Activated CD4-positive, alpha-beta T cell treated with anti-CD3 and anti-CD28 coated beads, Interleukin-2, amount 10 ng/mL, durations not matched to agents 24 days and 14 days (primary cell): ENCODE data around the gene FAM171A1. TPM values are rescaled to one million over a fixed set of nuclear protein-coding genes. Genes with fewer than 3 reads are reported as not detected.

Source experiments
- DNase-seq: peaks from one replicate; pipeline ENCODE4 v3.0.0; 2022
- H3K27ac Mint-ChIP-seq: one replicate; pipeline ENCODE4 v1.8.0; 2022; ENCODE audit warnings: mild to moderate bottlenecking, mixed read lengths
- H3K27me3 Mint-ChIP-seq: one replicate; pipeline ENCODE4 v1.8.0; 2022; ENCODE audit warnings: mixed read lengths
- H3K36me3 Mint-ChIP-seq: one replicate; pipeline ENCODE4 v1.8.0; 2022; ENCODE audit warnings: low read depth, mild to moderate bottlenecking, mixed read lengths
- H3K4me1 Mint-ChIP-seq: one replicate; pipeline ENCODE4 v1.8.0; 2021; ENCODE audit warnings: mixed read lengths
- H3K4me3 Mint-ChIP-seq: one replicate; pipeline ENCODE4 v1.8.0; 2022; ENCODE audit warnings: mild to moderate bottlenecking, moderate library complexity, mixed read lengths
- H3K9me3 Mint-ChIP-seq: one replicate; pipeline ENCODE4 v1.8.0; 2021; ENCODE audit warnings: mixed read lengths
- intact Hi-C: fragments of 100-400 bp; cut with micrococcal nuclease; formaldehyde crosslinking; loops from one replicate; pipeline ENCODE4 v1.15.1; 2023
- total RNA-seq: library from RNA; stranded (reverse); gene quantifications from 2 replicates; pipeline ENCODE4 v1.2.3, GENCODE V29; 2022

FAM171A1 gene
- total RNA-seq, 1 donor from 2014 or later: 1.7 TPM

GRCh38 chr10:15238555-15239335 is 132.3 kb downstream of the FAM171A1 start:
- no peaks in the 10 kb centered on the region for H3K27me3 Mint-ChIP-seq

DNA sequence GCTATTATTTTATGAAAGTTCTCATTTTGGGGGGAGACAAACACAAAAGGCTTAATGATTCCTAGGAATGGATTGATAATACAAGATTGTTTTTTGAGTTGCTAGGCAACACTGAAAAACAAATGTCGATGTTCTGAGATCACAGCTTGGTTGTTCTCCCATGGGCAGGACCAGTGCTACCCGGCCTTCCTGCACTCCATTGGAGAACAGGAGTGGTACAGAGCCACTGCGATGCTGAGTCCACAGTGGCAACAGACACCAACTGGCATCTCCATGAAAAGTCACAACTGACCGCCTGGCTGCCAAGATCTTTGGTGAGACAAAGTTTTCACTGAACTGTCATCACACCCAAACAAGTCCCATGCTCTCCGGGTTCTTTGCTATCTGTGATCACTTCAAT is 133.7 kb downstream of the FAM171A1 start:
- Mint-ChIP-seq H3K4me1 (peaks cover 2% of the 10 kb centered on the region), H3K9me3 (no peaks in the 10 kb centered on the region), H3K4me3 (no peak overlapping the region), H3K36me3 (no peaks in the 10 kb centered on the region), H3K27ac (no peak overlapping the region), H3K27me3 (no peaks in the 10 kb centered on the region)
- intact Hi-C loops: no loop called here
- no peak for DNase-seq

More at GRCh38 chr10:15238555-15239335, 132.3 kb downstream of the FAM171A1 start:
- DNase-seq: no peak
- Mint-ChIP-seq H3K36me3 (no peaks in the 10 kb centered on the region), H3K9me3 (no peaks in the 10 kb centered on the region), H3K4me3 (no peak overlapping the region), H3K27ac (no peak overlapping the region), H3K4me1 (peaks cover 2% of the 10 kb centered on the region)
- intact Hi-C loops: no loop called here

DNA sequence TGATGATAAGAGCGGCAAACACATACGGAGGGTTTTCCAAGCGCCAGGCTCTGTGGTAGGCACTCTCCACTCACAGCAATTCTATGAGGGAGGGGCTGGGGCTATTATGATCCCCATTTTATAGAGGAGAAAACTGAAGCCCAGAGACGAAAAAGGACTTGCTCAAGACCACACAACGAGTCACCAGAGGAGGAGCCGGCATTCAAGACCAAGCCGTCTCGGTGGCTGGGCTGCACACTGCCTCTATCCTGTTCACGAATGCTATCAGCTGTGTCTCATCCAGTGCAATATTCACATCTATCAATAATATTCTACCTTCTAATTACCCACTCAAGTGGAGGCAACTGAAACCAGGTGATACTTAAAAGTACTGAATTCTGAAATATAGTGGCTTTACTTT is 134.7 kb downstream of the FAM171A1 start:
- H3K4me3 Mint-ChIP-seq: no peak overlapping the region
- H3K27ac Mint-ChIP-seq: no peak overlapping the region

DNA sequence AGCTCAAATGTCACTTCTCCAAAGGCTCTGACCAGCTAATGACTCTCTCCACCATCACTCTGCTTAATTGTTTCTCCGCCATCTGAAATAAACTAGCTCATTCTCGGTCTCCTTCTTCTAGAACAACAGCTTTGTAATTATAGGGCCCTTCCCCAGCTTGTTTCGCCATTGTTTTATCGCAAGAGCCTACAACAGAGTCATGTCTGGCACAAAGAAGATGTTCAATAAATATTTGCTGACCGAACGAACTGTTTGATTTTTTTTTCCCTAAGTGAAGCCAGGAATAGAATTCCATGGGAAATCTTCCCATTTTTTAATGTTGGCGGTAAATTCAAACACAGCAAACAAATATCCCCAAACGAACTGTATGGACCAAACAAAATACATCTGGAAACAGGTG is 138.8 kb downstream of the FAM171A1 start:
- intact Hi-C loops: no loop called here
- no peaks in the 10 kb centered on the region for H3K27me3 Mint-ChIP-seq
- no peaks in the 10 kb centered on the region for H3K4me1 Mint-ChIP-seq
- no peak for DNase-seq
- H3K27ac Mint-ChIP-seq: no peak overlapping the region
- no peak overlapping the region for H3K4me3 Mint-ChIP-seq
- H3K36me3 Mint-ChIP-seq: no peaks in the 10 kb centered on the region
- peaks cover 5% of the 10 kb centered on the region for H3K9me3 Mint-ChIP-seq

More for the DNA sequence above, 134.7 kb downstream of the FAM171A1 start:
- Mint-ChIP-seq H3K4me1 (peaks cover 2% of the 10 kb centered on the region), H3K27me3 (no peaks in the 10 kb centered on the region), H3K36me3 (no peaks in the 10 kb centered on the region), H3K9me3 (no peaks in the 10 kb centered on the region)
- no peak for DNase-seq
- intact Hi-C loops: no loop called here

- Mint-ChIP-seq H3K9me3 (peaks cover 5% of the 10 kb centered on the region), H3K27ac (no peak overlapping the region), H3K36me3 (no peaks in the 10 kb centered on the region), H3K4me3 (no peak overlapping the region), H3K4me1 (no peaks in the 10 kb centered on the region), H3K27me3 (no peaks in the 10 kb centered on the region)
- DNase-seq: no peak
- intact Hi-C loops: no loop called here
These were observed 139.7 kb downstream of the FAM171A1 start for GRCh38 chr10:15231426-15231825.

GRCh38 chr10:15230257-15230656 is 140.8 kb downstream of the FAM171A1 start:
- H3K27ac Mint-ChIP-seq: no peak overlapping the region
- peaks cover 1% of the 10 kb centered on the region for H3K36me3 Mint-ChIP-seq
- no peak overlapping the region for H3K4me3 Mint-ChIP-seq
- intact Hi-C loops: no loop called here
- H3K27me3 Mint-ChIP-seq: no peaks in the 10 kb centered on the region
- H3K9me3 Mint-ChIP-seq: peaks cover 5% of the 10 kb centered on the region
- no peaks in the 10 kb centered on the region for H3K4me1 Mint-ChIP-seq
- no peak for DNase-seq

GRCh38 chr10:15229268-15229667 is 141.8 kb downstream of the FAM171A1 start:
- H3K4me3 Mint-ChIP-seq: no peak overlapping the region

GRCh38 chr10:15228426-15228825 is 142.7 kb downstream of the FAM171A1 start:
- intact Hi-C loops: no loop called here
- DNase-seq: no peak
- Mint-ChIP-seq H3K27ac (no peak overlapping the region), H3K27me3 (no peaks in the 10 kb centered on the region), H3K36me3 (peaks cover 5% of the 10 kb centered on the region), H3K9me3 (peaks cover 12% of the 10 kb centered on the region), H3K4me3 (no peak overlapping the region), H3K4me1 (no peaks in the 10 kb centered on the region)

More at GRCh38 chr10:15229268-15229667, 141.8 kb downstream of the FAM171A1 start:
- intact Hi-C loops: no loop called here
- DNase-seq: no peak
- H3K36me3 Mint-ChIP-seq: peaks cover 5% of the 10 kb centered on the region
- H3K4me1 Mint-ChIP-seq: no peaks in the 10 kb centered on the region
- H3K27ac Mint-ChIP-seq: no peak overlapping the region
- H3K27me3 Mint-ChIP-seq: no peaks in the 10 kb centered on the region
- H3K9me3 Mint-ChIP-seq: peaks cover 9% of the 10 kb centered on the region

DNA sequence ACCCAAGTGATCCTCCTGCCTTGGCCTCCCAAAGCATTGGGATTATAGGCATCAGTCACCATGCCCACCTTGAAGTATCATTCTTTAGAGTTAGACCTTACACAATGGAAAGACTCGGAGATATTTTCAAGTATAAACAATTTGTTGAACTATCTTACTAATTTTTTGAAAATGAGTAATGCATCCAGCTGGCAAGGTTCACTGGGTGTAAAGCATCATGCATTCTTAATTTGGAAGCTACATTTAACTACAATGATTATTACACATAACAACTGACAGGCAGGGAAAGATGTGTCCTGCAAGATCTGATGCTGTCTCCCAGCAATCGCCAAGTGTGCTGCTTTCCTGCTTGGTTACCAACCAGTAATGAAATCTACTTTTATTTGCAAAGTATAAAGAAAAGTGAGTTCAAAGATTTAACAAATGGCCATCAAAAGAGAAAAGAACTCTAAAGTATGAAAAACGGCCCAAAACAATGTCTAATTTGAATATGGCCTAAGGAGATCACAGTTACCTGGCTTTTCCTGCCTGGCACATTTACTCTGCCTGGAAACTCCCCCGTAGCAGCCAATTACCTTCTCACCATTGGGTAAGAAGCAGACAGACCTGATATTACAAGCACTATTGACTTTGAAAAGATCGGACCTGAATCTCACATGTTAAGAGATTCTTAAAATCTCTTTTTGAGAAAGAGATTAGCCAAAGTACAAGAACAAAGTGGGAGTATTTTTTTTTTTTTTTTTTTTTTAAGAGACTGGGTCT is 143.3 kb downstream of the FAM171A1 start:
- Mint-ChIP-seq H3K27me3 (no peaks in the 10 kb centered on the region), H3K27ac (no peak overlapping the region), H3K9me3 (peaks cover 12% of the 10 kb centered on the region), H3K36me3 (peaks cover 5% of the 10 kb centered on the region), H3K4me1 (no peaks in the 10 kb centered on the region), H3K4me3 (no peak overlapping the region)
- DNase-seq: no peak
- intact Hi-C loops: no loop called here

GRCh38 chr10:15225511-15225910 is 145.6 kb downstream of the FAM171A1 start:
- Mint-ChIP-seq H3K4me3 (no peak overlapping the region), H3K27ac (no peak overlapping the region), H3K27me3 (no peaks in the 10 kb centered on the region), H3K36me3 (peaks cover 5% of the 10 kb centered on the region), H3K9me3 (peaks cover 12% of the 10 kb centered on the region), H3K4me1 (no peaks in the 10 kb centered on the region)
- DNase-seq: no peak
- intact Hi-C loops: no loop called here

GRCh38 chr10:15224948-15225347 is 146.1 kb downstream of the FAM171A1 start:
- peaks cover 5% of the 10 kb centered on the region for H3K36me3 Mint-ChIP-seq
- H3K27ac Mint-ChIP-seq: no peak overlapping the region
- peaks cover 12% of the 10 kb centered on the region for H3K9me3 Mint-ChIP-seq
- H3K4me1 Mint-ChIP-seq: no peaks in the 10 kb centered on the region
- H3K4me3 Mint-ChIP-seq: no peak overlapping the region
- intact Hi-C loops: no loop called here
- DNase-seq: no peak
- H3K27me3 Mint-ChIP-seq: no peaks in the 10 kb centered on the region

DNA sequence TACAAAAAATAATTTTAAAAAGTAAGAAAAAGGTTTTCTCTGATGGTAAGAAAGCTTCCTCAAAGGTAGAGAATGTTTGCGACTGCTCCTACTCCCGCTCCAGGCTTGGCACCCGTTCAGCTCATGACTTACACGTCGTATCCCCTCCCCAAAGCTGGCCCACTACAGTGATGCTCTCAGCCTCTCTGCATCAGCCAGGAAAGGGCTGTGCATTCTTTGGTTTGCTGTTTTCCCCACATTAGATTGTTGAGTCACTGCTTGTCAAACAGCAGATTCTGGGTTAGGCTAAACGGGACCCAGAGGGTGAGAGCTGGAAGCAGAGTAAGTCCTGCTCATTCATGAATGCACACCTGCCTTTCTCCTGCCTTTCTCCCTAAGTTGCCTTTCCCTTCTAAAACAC is 147.9 kb downstream of the FAM171A1 start:
- Mint-ChIP-seq H3K9me3 (peaks cover 7% of the 10 kb centered on the region), H3K27ac (no peak overlapping the region), H3K4me3 (no peak overlapping the region), H3K27me3 (no peaks in the 10 kb centered on the region), H3K4me1 (no peaks in the 10 kb centered on the region), H3K36me3 (peaks cover 5% of the 10 kb centered on the region)
- no peak for DNase-seq
- intact Hi-C loops: no loop called here

GRCh38 chr10:15222511-15222910 is 148.6 kb downstream of the FAM171A1 start:
- Mint-ChIP-seq H3K4me3 (no peak overlapping the region), H3K27ac (no peak overlapping the region), H3K27me3 (no peaks in the 10 kb centered on the region), H3K36me3 (peaks cover 5% of the 10 kb centered on the region), H3K9me3 (peaks cover 7% of the 10 kb centered on the region), H3K4me1 (no peaks in the 10 kb centered on the region)
- DNase-seq: no peak
- intact Hi-C loops: no loop called here

DNA sequence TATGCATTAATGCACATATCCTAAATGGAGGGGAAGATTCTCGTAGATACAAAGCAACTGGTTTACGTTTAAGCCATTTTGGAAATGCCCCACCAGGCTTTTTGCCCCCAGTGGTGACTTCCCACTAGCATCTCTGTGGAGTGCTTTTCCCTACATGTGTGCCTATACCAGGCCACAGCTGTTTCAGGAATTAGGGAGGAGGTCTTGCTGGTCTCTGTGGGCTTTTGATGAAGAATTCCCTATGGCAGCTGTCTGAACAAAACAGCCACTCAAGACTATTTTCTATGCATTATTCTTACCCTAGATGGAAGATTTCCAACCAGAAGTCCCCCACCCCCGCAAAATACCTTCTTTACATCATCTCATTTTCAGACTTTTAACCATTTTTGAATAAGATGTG is 150.6 kb downstream of the FAM171A1 start:
- DNase-seq: no peak
- Mint-ChIP-seq H3K4me3 (no peak overlapping the region), H3K27me3 (no peaks in the 10 kb centered on the region), H3K27ac (no peak overlapping the region), H3K4me1 (no peaks in the 10 kb centered on the region), H3K36me3 (peaks cover 5% of the 10 kb centered on the region), H3K9me3 (peaks cover 7% of the 10 kb centered on the region)
- intact Hi-C loops: no loop called here
